Measurements from ENCODE around the gene GPR146. TPM values are rescaled to one million over a fixed set of nuclear protein-coding genes. Genes with fewer than 3 reads are reported as not detected.

GPR146 gene
- total and polyA plus RNA-seq, 2 experiments from 2014 or later: 4.3 to 9.7 TPM

DNA sequence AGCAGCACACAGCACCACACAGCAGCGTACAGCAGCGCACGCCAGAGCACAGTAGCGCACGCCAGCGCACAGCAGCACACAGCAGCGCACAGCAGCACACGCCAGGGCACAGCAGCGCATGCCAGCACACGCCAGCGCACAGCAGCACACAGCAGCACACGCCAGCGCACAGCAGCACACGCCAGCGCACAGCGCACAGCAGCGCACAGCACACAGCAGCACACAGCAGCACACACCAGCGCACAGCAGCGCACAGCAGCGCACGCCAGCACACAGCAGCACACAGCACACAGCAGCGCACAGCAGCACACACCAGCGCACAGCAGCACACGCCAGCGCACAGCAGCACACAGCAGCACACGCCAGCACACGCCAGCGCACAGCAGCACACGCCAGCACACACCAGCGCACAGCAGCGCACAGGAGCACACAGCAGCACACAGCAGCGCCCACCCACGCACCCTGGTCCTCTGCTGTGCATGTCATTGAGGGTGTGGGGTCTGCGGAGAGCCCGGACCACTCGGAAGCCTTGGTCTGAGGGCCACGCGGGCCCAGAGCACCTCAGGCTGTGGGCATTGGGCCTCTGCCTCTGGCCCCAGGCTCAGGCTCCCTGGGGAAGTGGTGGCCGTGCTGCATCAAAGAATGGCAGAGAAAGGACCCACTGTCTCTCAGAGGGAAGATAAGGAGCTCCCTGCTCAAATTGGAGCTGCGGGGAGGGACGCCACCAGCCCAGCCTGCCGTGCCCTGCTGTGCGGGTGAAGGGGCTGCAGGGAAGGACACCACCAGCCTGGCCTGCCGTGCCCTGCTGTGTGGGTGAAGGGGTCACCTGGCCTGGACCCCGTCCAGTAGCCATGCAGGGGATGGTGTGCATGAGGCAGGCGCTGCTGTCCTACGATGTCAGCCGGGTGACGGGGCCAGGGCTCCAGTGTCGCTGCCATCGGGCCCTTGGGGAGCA lies 27.5 kb upstream of the GPR146 start:
- no peaks in the 10 kb centered on the region for H4K20me1 ChIP-seq (ENCODE audit: insufficient read depth)
- in situ Hi-C loops (cut with MboI): no loop called here
- no peaks in the 10 kb centered on the region for H3F3A ChIP-seq (ENCODE audit: insufficient read depth)
- H3K27ac ChIP-seq: no peak overlapping the region
- 89 to 91% methylated on average over 34 to 39 of the region's 51 CpGs for WGBS, 2 experiments (ENCODE audit: low coverage in 1 of 2, low lambda C conversion rate in 2 of 2, missing lambda C conversion rate in 2 of 2)
- H3K36me3 ChIP-seq (ENCODE audit: low read depth): no peaks in the 10 kb centered on the region
- H3K4me1 ChIP-seq (ENCODE audit: insufficient read depth): no peaks in the 10 kb centered on the region
- no peak overlapping the region for H3K4me3 ChIP-seq
- no peak overlapping the region for H3K9ac ChIP-seq
- peaks cover 3% of the 10 kb centered on the region; the same call in 1 of the 2 replicates for H3K79me2 ChIP-seq (ENCODE audit: insufficient read depth)
- no peak overlapping the region for H2AFZ ChIP-seq
- TF ChIP-seq EZH2 (IDR thresholded peaks at IDR 0.05; ENCODE audit: insufficient read depth, poor library complexity, severe bottlenecking) (no peak), EZH2phosphoT487 (IDR thresholded peaks at IDR 0.05; ENCODE audit: insufficient read depth, low read depth) (no peak)
- no peaks in the 10 kb centered on the region for H3K9me2 ChIP-seq (ENCODE audit: insufficient read depth)
- H3K27me3 ChIP-seq (replicated peaks; ENCODE audit: insufficient read depth): no peaks in the 10 kb centered on the region
- H3K9me3 ChIP-seq (ENCODE audit: low read depth): no peaks in the 10 kb centered on the region
- no peak for DNase-seq
- no peak overlapping the region for H3K4me2 ChIP-seq (ENCODE audit: unreplicated experiment)

DNA sequence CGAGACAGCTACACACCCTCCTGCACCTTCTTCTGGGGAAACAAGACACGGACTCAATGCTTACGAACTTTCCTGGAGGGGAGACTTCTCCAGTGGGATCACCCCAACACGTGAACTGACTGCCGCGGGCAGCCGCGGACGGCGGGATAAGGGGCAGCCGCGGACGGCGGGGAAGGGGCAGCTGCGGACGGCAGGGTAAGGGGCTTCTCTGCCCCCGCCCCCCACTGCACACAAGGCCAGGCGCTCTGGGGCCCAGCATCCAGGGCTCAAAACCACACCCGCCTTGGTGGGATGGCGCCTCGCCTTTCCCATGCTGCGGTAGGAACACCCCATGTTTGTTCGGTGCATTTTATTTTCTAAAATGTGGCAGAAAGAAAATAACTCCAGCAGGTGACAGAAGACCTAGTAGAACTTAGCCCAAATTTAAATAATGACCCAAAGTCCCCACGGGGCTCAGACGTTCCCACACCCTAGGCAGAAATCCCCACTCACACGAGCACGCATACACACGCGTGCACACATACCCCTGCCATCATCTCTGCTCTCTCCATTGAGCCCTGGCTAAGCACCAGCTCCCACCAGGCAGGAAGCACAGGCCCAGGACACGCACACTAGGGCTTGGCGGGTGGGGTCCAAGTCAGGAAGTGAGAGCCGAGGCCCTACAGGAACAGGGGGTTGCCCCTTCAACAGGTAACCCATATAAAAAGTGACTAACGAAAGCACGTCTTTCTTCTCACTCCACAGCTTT lies 26.6 kb upstream of the GPR146 start:
- H3K9me3 ChIP-seq (ENCODE audit: low read depth): no peaks in the 10 kb centered on the region
- no peak overlapping the region for H3K9ac ChIP-seq
- no peak overlapping the region for H3K27ac ChIP-seq
- no peaks in the 10 kb centered on the region for H3K36me3 ChIP-seq (ENCODE audit: low read depth)
- H3K79me2 ChIP-seq (ENCODE audit: insufficient read depth): peaks cover 5% of the 10 kb centered on the region; the same call in 1 of the 2 replicates
- TF ChIP-seq EZH2 (IDR thresholded peaks at IDR 0.05; ENCODE audit: insufficient read depth, poor library complexity, severe bottlenecking) (no peak), EZH2phosphoT487 (IDR thresholded peaks at IDR 0.05; ENCODE audit: insufficient read depth, low read depth) (no peak)
- no peak for DNase-seq
- H3K4me2 ChIP-seq (ENCODE audit: unreplicated experiment): no peak overlapping the region
- no peak overlapping the region for H3K4me3 ChIP-seq
- H3K4me1 ChIP-seq (ENCODE audit: insufficient read depth): no peaks in the 10 kb centered on the region
- H3F3A ChIP-seq (ENCODE audit: insufficient read depth): no peaks in the 10 kb centered on the region
- no peaks in the 10 kb centered on the region for H4K20me1 ChIP-seq (ENCODE audit: insufficient read depth)
- H3K27me3 ChIP-seq (replicated peaks; ENCODE audit: insufficient read depth): no peaks in the 10 kb centered on the region
- H3K9me2 ChIP-seq (ENCODE audit: insufficient read depth): no peaks in the 10 kb centered on the region
- 93 to 97% methylated on average over 29 to 33 of the region's 34 CpGs for WGBS, 2 experiments (ENCODE audit: low coverage in 1 of 2, low lambda C conversion rate in 2 of 2, missing lambda C conversion rate in 2 of 2)
- in situ Hi-C loops (cut with MboI): no loop called here
- H2AFZ ChIP-seq: no peak overlapping the region

DNA sequence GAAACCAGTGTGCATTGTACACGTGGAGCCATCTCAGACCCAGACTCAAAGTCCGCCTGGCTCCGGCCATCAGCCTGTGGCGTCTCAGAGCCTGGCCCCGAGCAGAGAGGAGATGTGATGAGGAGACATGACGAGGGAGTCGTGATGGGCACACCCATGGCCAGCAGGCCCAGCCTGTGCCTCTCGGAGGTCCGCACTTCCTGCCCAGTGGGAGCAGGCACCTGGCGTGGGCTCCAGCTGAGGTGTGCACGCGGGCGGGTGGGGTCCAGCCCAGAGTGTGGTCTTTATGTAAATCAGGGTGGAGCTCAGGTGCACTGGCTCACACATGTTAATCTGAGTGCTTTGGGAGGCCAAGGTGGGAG lies 26.0 kb upstream of the GPR146 start:
- in situ Hi-C loops (cut with MboI): no loop called here
- H3K4me3 ChIP-seq: no peak overlapping the region
- H3K4me1 ChIP-seq (ENCODE audit: insufficient read depth): no peaks in the 10 kb centered on the region
- WGBS, 2 experiments (ENCODE audit: low coverage in 1 of 2, low lambda C conversion rate in 2 of 2, missing lambda C conversion rate in 2 of 2): 91 to 93% methylated on average over 13 of the region's 13 CpGs
- no peaks in the 10 kb centered on the region for H3F3A ChIP-seq (ENCODE audit: insufficient read depth)
- no peak overlapping the region for H3K27ac ChIP-seq
- no peaks in the 10 kb centered on the region for H3K9me2 ChIP-seq (ENCODE audit: insufficient read depth)
- H2AFZ ChIP-seq: no peak overlapping the region
- no peaks in the 10 kb centered on the region for H4K20me1 ChIP-seq (ENCODE audit: insufficient read depth)
- no peaks in the 10 kb centered on the region for H3K27me3 ChIP-seq (replicated peaks; ENCODE audit: insufficient read depth)
- TF ChIP-seq EZH2phosphoT487 (IDR thresholded peaks at IDR 0.05; ENCODE audit: insufficient read depth, low read depth) (no peak), EZH2 (IDR thresholded peaks at IDR 0.05; ENCODE audit: insufficient read depth, poor library complexity, severe bottlenecking) (no peak)
- H3K36me3 ChIP-seq (ENCODE audit: low read depth): no peaks in the 10 kb centered on the region
- no peak for DNase-seq
- H3K9me3 ChIP-seq (ENCODE audit: low read depth): no peaks in the 10 kb centered on the region
- no peak overlapping the region for H3K4me2 ChIP-seq (ENCODE audit: unreplicated experiment)
- no peak overlapping the region for H3K9ac ChIP-seq
- H3K79me2 ChIP-seq (ENCODE audit: insufficient read depth): peaks cover 11% of the 10 kb centered on the region; the same call in 1 of the 2 replicates

DNA sequence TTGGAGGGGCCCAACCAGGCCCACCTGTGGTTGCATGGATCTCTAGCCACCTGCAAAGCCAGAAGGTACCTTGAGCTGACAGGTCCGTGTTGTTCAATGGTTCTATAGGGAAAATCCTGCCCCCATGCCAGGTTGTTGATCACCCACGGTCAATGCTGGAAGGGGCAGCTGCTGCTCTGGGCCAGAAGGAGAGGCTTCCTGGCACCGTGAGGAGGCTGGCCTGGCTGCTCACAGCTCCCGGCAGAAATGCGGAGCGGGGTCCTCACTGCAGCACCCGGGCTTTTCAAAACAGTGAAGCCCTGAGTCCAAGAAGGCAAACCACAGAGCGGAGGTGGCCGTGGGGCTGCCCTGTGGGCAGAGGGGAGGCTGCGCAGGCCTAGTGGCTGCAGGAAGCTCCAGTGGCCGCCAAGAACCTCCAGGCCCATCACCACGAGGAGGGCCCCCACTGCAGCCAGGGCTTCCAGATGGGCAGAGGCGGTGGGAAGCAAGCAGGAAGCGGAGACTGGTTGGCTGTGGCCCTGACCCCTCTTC lies 25.0 kb upstream of the GPR146 start:
- Histone ChIP-seq H3K4me2 (ENCODE audit: unreplicated experiment) (no peak overlapping the region), H2AFZ (no peak overlapping the region), H4K20me1 (ENCODE audit: insufficient read depth) (no peaks in the 10 kb centered on the region), H3K79me2 (ENCODE audit: insufficient read depth) (peaks cover 21% of the 10 kb centered on the region), H3K9ac (no peak overlapping the region), H3K27me3 (replicated peaks; ENCODE audit: insufficient read depth) (no peaks in the 10 kb centered on the region), H3K9me3 (ENCODE audit: low read depth) (no peaks in the 10 kb centered on the region), H3K4me1 (ENCODE audit: insufficient read depth) (no peaks in the 10 kb centered on the region), H3K27ac (no peak overlapping the region), H3K9me2 (ENCODE audit: insufficient read depth) (no peaks in the 10 kb centered on the region), H3F3A (ENCODE audit: insufficient read depth) (no peaks in the 10 kb centered on the region), H3K36me3 (ENCODE audit: low read depth) (no peaks in the 10 kb centered on the region), H3K4me3 (no peak overlapping the region)
- in situ Hi-C loops (cut with MboI): no loop called here
- WGBS, 2 experiments (ENCODE audit: low coverage in 1 of 2, low lambda C conversion rate in 2 of 2, missing lambda C conversion rate in 2 of 2): 86 to 87% methylated on average over 14 of the region's 14 CpGs
- no peak for DNase-seq
- TF ChIP-seq EZH2 (IDR thresholded peaks at IDR 0.05; ENCODE audit: insufficient read depth, poor library complexity, severe bottlenecking) (no peak), EZH2phosphoT487 (IDR thresholded peaks at IDR 0.05; ENCODE audit: insufficient read depth, low read depth) (no peak)

Measured in GM23248 (cell line).